Superior temporal gyrus (tissue), 1 donor: ENCODE measurements around the gene SELENOI.

ENCODE experiments used
- DNase-seq: peaks from one replicate; pipeline ENCODE4 v3.0.0-alpha.2; 2016; ENCODE audit errors: extremely low spot score

SELENOI gene

DNA sequence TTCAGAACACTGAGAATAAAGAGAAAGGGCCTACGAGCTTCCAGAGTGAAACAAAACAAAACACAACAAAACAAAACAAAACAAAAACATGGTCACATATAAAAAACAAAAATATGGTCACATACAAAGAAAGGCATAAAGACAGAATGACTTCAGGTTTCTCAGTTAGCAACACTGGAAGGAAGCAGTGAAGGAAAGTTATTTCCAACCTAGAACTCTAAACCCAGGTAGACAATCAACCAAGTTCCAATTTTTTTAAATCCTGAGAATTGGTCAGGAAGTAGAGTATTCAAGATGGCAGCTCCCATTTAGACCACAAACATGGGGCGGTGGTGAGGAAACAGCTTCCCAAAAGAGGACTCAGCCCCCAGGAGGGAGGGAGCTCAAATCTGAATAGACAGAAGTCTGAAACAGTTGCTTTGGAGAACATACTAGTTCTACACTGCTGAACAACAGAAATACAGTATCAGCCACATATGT, 64.9 kb downstream of the SELENOI start:
- no peak for DNase-seq

DNA sequence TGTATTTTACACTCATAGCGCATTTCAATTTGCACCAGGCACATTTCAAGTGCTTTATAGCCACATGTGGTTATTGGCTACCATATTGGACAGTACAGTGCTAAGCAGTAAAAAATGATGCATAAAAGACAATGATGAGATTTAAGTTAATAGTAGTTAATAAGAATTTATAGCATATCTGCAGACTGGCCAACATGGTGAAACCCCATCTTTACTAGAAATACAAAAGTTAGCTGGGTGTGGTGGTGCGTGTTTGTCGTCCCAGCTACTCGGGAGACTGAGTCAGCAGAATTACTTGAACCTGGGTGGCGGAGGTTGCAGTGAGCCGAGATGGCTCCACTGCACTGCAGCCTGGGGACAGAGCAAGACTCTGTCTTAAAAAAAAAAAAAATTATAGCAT, 65.5 kb downstream of the SELENOI start:
- DNase-seq, result no peak

GRCh38 chr2:26412091-26412673, 66.2 kb downstream of the SELENOI start:
- DNase-seq, result no peak

DNA sequence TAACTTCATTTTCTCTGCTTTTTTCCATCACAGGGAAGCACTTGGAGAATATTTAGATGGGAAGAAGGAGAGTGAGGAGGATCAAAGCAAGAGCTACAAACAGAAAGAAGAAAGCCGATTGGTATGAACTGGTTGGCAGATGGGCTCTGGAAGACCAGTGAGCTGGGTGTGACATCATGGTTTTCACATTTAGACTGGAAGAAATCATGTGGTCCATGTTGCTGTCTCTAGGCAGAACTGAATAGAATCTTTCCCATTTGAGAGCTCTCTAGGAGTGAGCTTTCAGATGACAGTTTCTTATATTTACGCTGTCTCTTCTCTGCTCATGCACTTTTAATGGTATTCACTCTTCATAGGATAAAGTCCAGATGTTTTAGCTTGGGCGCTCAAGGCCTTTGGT, 68.4 kb downstream of the SELENOI start:
- peak; percentile 66 for DNase-seq

DNA sequence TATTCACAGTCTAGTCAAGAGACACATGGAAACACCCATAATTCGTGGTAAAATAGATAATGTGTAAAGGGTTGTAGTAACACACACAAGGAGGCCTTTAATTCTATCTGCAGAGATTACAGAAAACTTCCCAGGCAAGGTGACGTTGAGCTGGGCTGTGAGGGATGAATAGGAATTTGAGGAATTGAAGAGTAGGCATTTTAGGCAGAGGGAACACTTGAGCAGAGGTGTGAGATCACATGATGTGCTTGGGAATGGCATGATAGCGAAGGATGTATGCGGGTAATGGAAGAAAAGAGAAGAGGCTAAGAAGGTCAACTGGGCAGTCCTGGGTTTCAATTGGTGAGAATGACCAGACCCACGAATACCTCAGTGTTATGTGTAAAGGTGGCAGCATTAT, 76.0 kb downstream of the SELENOI start:
- DNase-seq, result no peak

GRCh38 chr2:26422947-26423629, 77.1 kb downstream of the SELENOI start:
- no peak for DNase-seq

DNA sequence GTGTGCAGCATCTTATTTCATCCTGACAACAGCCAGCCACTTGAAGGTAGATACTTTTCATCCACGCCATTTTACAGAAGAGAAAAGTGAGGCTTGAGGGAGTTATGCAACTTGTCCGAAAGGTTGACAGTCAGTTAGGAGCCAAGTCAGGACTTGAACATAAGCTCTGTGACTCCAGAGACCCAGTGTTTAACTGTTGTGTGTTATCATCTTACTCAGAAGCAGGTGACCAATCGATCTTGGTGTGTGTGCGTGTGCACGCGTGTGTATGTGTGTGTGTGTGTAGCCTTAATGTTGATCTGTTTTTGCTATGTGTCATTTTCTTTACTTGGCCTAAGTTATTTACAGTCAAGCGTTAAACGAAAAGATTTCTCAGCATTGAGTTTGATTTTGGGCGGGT, 77.8 kb downstream of the SELENOI start:
- no peak for DNase-seq

DNA sequence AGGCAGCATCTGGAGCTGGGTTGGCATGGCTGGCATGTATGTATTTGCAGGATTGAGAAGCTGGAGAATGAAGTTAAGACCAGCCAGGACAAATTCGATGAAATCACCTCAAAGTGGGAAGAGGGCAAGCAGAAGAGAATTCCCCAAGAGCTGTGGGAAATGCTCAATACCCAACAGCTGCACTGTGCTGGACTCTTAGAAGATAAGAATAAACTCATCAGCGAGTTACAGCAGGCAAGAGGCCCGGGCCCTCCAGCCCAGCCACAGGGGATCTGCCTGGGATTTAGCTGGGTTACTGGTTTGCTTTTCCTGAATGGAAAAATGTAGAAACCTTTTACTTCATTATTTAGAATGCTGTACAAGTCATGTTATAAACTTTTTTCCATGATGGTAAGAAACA, 78.3 kb downstream of the SELENOI start:
- no peak for DNase-seq

- no peak for DNase-seq
Measured at GRCh38 chr2:26428846-26429245, 82.9 kb downstream of the SELENOI start.

GRCh38 chr2:26429779-26430578, 84.0 kb downstream of the SELENOI start:
- no peak for DNase-seq

GRCh38 chr2:26430826-26431225, 84.9 kb downstream of the SELENOI start:
- DNase-seq, result no peak

GRCh38 chr2:26432363-26432762, 86.4 kb downstream of the SELENOI start:
- DNase-seq, result no peak

DNA sequence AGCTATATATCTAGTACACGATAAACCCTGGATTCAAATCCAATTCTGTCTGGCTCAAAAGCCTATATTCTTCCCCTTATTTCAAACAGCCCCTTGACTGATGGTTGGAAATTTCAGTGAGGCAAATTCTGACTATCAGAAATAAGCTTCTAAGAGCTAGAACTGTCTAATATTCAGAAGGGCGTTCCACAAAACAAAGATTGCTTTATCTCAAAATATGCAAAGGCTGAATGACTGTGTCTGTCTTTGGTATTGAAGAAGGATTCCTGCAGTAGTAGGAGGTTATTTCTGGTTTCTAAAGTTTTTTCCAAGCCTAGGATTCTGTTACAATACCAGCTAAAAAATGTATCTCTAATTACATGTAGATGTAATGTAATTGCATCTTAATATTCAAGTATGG, 86.9 kb downstream of the SELENOI start:
- no peak for DNase-seq

GRCh38 chr2:26435106-26435505, 89.2 kb downstream of the SELENOI start:
- no peak for DNase-seq

- no peak for DNase-seq
Measured at GRCh38 chr2:26438526-26438925, 92.6 kb downstream of the SELENOI start.

GRCh38 chr2:26438926-26439325, 93.0 kb downstream of the SELENOI start:
- no peak for DNase-seq

GRCh38 chr2:26442301-26442700, 96.4 kb downstream of the SELENOI start:
- no peak for DNase-seq

GRCh38 chr2:26442707-26443106, 96.8 kb downstream of the SELENOI start:
- DNase-seq, result no peak

DNA sequence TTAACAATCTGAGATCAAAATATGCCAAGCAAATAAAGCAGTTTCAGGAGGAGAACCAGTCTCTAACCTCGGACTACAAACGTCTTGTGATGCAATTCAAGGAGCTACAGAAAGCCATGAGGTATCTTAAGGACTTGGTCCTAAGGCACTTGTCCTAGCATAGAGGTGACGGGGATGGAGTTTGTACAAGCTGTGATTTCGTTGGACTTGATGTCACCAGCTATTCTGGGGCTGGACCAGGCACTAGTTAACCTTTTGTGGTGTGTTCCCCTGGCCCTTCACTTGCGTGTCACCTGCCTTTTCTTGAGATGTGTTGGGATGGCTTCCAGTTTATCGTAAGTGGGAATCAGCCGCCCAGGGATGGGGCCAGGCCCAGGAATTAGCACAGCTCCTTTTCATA, 98.3 kb downstream of the SELENOI start:
- DNase-seq, result no peak
